DND-41 (cell line): Measurements from ENCODE around the gene DLST.

Experiments used
- EZH2 ChIP-seq: IDR thresholded peaks from 3 replicates; pipeline ENCODE4 v1.6.1; 2012; ENCODE audit warnings: borderline replicate concordance, low read depth, mild to moderate bottlenecking, moderate library complexity, low read length, inconsistent platforms; ENCODE audit not compliant: severe bottlenecking
- TF ChIP-seq, protein P1 (sequence below): IDR thresholded peaks from 2 replicates; pipeline ENCODE4 v1.5.1; 2012; ENCODE audit warnings: borderline replicate concordance, low read length, moderate library complexity, mild to moderate bottlenecking; ENCODE audit not compliant: poor library complexity, severe bottlenecking; ENCODE audit errors: extremely low read depth

DNA sequence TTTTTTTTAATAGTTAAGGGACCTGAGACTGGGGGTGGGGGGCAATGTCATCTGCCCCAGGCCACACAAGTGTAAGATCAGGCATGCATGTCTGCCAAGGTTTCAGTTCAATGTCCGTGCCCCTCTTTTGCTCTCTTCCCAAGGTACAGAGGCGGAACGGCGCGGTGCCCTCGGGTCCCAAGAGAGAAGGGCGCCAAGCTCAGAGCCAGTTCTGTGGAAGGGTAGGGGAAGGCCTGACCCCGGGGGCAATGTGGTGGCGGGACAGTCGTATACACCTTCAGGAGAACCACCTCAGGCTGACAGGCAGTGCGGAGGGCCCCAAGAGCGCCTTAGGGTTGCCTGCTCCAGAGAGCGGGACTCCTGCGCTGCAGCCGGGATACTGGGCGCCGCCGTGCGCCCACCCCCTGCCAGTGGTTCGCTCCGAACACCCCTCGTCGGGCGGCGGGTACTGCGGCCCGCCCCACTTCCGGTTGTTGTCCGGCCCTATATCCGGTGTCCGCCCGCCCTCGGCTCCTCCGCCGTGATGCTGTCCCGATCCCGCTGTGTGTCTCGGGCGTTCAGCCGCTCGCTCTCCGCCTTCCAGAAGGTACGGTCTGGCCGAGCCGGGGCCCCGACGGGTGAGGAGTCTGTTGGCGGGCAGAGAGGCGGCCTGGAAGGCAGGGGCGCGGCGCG, at the start of gene DLST:
- TF ChIP-seq, protein P1, sequence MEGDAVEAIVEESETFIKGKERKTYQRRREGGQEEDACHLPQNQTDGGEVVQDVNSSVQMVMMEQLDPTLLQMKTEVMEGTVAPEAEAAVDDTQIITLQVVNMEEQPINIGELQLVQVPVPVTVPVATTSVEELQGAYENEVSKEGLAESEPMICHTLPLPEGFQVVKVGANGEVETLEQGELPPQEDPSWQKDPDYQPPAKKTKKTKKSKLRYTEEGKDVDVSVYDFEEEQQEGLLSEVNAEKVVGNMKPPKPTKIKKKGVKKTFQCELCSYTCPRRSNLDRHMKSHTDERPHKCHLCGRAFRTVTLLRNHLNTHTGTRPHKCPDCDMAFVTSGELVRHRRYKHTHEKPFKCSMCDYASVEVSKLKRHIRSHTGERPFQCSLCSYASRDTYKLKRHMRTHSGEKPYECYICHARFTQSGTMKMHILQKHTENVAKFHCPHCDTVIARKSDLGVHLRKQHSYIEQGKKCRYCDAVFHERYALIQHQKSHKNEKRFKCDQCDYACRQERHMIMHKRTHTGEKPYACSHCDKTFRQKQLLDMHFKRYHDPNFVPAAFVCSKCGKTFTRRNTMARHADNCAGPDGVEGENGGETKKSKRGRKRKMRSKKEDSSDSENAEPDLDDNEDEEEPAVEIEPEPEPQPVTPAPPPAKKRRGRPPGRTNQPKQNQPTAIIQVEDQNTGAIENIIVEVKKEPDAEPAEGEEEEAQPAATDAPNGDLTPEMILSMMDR = no peak
- no peak for TF ChIP-seq EZH2
